ENCODE results near the gene PIK3R3. TPM values are rescaled to one million over a fixed set of nuclear protein-coding genes. Genes with fewer than 3 reads are reported as not detected.

PIK3R3 gene
- total RNA-seq, 1 experiment from 2014 or later: 1.6 TPM

DNA sequence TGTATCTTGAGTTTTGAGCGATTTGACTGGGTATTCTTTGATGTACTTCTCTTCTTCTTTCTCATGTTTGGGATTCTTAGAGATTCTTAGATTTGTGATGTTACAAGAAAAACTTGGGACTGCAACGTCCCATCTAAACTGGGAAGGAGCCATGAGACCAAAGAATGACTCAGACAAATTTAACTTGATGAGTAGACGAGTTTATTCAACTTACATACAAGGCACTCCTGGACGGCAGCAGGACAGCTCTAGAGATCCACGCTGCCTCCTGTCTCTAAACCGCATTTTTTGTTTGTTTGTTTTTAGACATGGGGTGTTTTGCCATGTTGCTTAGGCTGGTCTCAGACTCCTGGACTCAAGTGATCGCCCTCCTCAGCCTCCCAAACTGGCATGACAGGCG lies 137.1 kb downstream of the PIK3R3 start (continued):
- TF ChIP-seq, protein P1, sequence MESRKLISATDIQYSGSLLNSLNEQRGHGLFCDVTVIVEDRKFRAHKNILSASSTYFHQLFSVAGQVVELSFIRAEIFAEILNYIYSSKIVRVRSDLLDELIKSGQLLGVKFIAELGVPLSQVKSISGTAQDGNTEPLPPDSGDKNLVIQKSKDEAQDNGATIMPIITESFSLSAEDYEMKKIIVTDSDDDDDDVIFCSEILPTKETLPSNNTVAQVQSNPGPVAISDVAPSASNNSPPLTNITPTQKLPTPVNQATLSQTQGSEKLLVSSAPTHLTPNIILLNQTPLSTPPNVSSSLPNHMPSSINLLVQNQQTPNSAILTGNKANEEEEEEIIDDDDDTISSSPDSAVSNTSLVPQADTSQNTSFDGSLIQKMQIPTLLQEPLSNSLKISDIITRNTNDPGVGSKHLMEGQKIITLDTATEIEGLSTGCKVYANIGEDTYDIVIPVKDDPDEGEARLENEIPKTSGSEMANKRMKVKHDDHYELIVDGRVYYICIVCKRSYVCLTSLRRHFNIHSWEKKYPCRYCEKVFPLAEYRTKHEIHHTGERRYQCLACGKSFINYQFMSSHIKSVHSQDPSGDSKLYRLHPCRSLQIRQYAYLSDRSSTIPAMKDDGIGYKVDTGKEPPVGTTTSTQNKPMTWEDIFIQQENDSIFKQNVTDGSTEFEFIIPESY (IDR thresholded peaks at IDR 0.05; ENCODE audit: extremely low read depth, insufficient replicate concordance, low read length): no peak
- TF ChIP-seq CEBPB (IDR thresholded peaks at IDR 0.05; ENCODE audit: low read depth): no peak
- TF ChIP-seq ELF1 (IDR thresholded peaks at IDR 0.05; ENCODE audit: borderline replicate concordance, low read depth): no peak
- TF ChIP-seq EZH2 (IDR thresholded peaks at IDR 0.05): no peak
- no peak for TF ChIP-seq ZNF274 (IDR thresholded peaks at IDR 0.05; ENCODE audit: low read depth, low read length)
- TF ChIP-seq POLR2A (IDR thresholded peaks at IDR 0.05; ENCODE audit: borderline replicate concordance, extremely low read depth, insufficient read depth, insufficient read length): no peak

DNA sequence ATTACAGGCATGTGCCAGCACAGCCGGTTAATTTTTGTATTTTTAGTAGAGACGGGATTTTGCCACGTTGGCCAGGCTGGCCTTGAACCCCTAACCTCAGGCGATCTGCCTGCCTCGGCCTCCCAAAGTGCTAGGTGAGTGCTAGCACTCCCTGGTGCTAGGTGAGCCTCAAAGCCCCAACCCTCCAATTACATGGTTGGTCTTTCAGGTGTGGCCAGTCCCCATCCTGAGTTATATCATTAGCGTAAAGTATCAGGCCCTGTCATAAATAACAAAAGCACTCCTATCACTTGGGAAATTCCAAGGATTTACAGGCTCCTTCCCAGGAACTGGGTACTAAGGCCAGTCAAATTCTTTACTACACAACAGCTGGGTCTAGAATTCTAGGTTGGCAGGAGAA lies 138.0 kb downstream of the PIK3R3 start:
- no peaks in the 10 kb centered on the region for H3K27me3 ChIP-seq (ENCODE audit: insufficient read depth, low read length)
- no peaks in the 10 kb centered on the region for H4K20me1 ChIP-seq (ENCODE audit: insufficient read depth)
- POLR2A ChIA-PET: no interaction called here
- no peak overlapping the region for H3K4me2 ChIP-seq (ENCODE audit: low read length)
- BruUV-seq (replicated peaks): no TSS peak
- no peak overlapping the region for H3K27ac ChIP-seq (ENCODE audit: low read depth, low read length)
- no peak for DNase-seq (ENCODE audit: low read depth, low spot score)
- H3K9me2 ChIP-seq (ENCODE audit: insufficient read depth): no peaks in the 10 kb centered on the region
- ATAC-seq: no peak
- 0 out of 2 replicates have a peak, but pooled peaks cover 8% of the 10 kb centered on the region for H3K79me2 ChIP-seq (ENCODE audit: insufficient read depth, low read length)
- H3K4me3 ChIP-seq (replicated peaks in 1 of 2; ENCODE audit: low read depth in 1 of 2, low read length in 2 of 2): no peak overlapping the region
- RAD21 ChIA-PET (ENCODE audit: low non-redundant PET in 1 of 2, low total read pairs in 2 of 2, uncharacterized antibody in 2 of 2, unreplicated experiment in 2 of 2): no interaction called here
- intact Hi-C loops (cut with micrococcal nuclease): no loop called here
- no peaks in the 10 kb centered on the region for H3K9me3 ChIP-seq (ENCODE audit: control insufficient read depth in 1 of 2, insufficient read depth in 1 of 2, low read depth in 1 of 2, low read length in 2 of 2)
- no peaks in the 10 kb centered on the region; a peak in 1 of 4 replicates for H3K36me3 ChIP-seq (ENCODE audit: control insufficient read depth in 1 of 2, insufficient read depth in 2 of 2, low read length in 2 of 2)
- no peak for TF ChIP-seq TCF7L2 (IDR thresholded peaks at IDR 0.05; ENCODE audit: borderline replicate concordance, extremely low read depth, insufficient read depth, insufficient read length)
- TF ChIP-seq, protein P2, sequence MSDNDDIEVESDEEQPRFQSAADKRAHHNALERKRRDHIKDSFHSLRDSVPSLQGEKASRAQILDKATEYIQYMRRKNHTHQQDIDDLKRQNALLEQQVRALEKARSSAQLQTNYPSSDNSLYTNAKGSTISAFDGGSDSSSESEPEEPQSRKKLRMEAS (IDR thresholded peaks at IDR 0.05): no peak
- TF ChIP-seq, protein P3, sequence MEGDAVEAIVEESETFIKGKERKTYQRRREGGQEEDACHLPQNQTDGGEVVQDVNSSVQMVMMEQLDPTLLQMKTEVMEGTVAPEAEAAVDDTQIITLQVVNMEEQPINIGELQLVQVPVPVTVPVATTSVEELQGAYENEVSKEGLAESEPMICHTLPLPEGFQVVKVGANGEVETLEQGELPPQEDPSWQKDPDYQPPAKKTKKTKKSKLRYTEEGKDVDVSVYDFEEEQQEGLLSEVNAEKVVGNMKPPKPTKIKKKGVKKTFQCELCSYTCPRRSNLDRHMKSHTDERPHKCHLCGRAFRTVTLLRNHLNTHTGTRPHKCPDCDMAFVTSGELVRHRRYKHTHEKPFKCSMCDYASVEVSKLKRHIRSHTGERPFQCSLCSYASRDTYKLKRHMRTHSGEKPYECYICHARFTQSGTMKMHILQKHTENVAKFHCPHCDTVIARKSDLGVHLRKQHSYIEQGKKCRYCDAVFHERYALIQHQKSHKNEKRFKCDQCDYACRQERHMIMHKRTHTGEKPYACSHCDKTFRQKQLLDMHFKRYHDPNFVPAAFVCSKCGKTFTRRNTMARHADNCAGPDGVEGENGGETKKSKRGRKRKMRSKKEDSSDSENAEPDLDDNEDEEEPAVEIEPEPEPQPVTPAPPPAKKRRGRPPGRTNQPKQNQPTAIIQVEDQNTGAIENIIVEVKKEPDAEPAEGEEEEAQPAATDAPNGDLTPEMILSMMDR (IDR thresholded peaks at IDR 0.05 in 2 of 3, conservative IDR thresholded peaks at IDR 0.05 in 1 of 3; ENCODE audit: borderline replicate concordance in 1 of 3, insufficient read depth in 1 of 3, low read depth in 2 of 3, low read length in 2 of 3): no peak
- TF ChIP-seq, protein P4, sequence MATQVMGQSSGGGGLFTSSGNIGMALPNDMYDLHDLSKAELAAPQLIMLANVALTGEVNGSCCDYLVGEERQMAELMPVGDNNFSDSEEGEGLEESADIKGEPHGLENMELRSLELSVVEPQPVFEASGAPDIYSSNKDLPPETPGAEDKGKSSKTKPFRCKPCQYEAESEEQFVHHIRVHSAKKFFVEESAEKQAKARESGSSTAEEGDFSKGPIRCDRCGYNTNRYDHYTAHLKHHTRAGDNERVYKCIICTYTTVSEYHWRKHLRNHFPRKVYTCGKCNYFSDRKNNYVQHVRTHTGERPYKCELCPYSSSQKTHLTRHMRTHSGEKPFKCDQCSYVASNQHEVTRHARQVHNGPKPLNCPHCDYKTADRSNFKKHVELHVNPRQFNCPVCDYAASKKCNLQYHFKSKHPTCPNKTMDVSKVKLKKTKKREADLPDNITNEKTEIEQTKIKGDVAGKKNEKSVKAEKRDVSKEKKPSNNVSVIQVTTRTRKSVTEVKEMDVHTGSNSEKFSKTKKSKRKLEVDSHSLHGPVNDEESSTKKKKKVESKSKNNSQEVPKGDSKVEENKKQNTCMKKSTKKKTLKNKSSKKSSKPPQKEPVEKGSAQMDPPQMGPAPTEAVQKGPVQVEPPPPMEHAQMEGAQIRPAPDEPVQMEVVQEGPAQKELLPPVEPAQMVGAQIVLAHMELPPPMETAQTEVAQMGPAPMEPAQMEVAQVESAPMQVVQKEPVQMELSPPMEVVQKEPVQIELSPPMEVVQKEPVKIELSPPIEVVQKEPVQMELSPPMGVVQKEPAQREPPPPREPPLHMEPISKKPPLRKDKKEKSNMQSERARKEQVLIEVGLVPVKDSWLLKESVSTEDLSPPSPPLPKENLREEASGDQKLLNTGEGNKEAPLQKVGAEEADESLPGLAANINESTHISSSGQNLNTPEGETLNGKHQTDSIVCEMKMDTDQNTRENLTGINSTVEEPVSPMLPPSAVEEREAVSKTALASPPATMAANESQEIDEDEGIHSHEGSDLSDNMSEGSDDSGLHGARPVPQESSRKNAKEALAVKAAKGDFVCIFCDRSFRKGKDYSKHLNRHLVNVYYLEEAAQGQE (IDR thresholded peaks at IDR 0.05; ENCODE audit: low read depth): no peak
- TF ChIP-seq RAD21 (IDR thresholded peaks at IDR 0.05; ENCODE audit: low read depth): no peak
- no peak for TF ChIP-seq CBX3 (IDR thresholded peaks at IDR 0.05; ENCODE audit: low read depth)
- no peak for TF ChIP-seq ELF1 (IDR thresholded peaks at IDR 0.05; ENCODE audit: borderline replicate concordance, low read depth)
- no peak for TF ChIP-seq FOSL1 (IDR thresholded peaks at IDR 0.05; ENCODE audit: low read depth)
- H2AFZ ChIP-seq (ENCODE audit: low read depth, low read length, poor library complexity, severe bottlenecking): no peak overlapping the region
- H3K9ac ChIP-seq (ENCODE audit: low read length): no peak overlapping the region
- peaks cover 0 to 4% of the 10 kb centered on the region in 2 experiments; a peak in 1 of 4 replicates for H3K4me1 ChIP-seq (ENCODE audit: control insufficient read depth in 1 of 2, insufficient read depth in 2 of 2, low read length in 2 of 2)
- CTCF ChIA-PET: no interaction called here
